ENCODE measurements around the gene RPA1.

- TF ChIP-seq ERG (CRISPR knock-in tag; IDR thresholded peaks at IDR 0.05) (no peak), CTCF (IDR thresholded peaks at IDR 0.05) (no peak), GRHL2 (CRISPR knock-in tag; IDR thresholded peaks at IDR 0.05; ENCODE audit: insufficient replicate concordance, severe bottlenecking) (no peak), ATF2 (CRISPR knock-in tag; IDR thresholded peaks at IDR 0.05; ENCODE audit: borderline replicate concordance, low read depth) (no peak), GABPB1 (CRISPR knock-in tag; IDR thresholded peaks at IDR 0.05) (no peak), USF2 (CRISPR knock-in tag; IDR thresholded peaks at IDR 0.05) (no peak), NR3C1 (CRISPR knock-in tag; conservative IDR thresholded peaks at IDR 0.05; ENCODE audit: low read depth) (no peak), IRF2 (CRISPR knock-in tag; IDR thresholded peaks at IDR 0.05; ENCODE audit: borderline replicate concordance, low read depth) (no peak), ELF4 (CRISPR knock-in tag; IDR thresholded peaks at IDR 0.05; ENCODE audit: low read depth) (no peak), NR2C2 (CRISPR knock-in tag; IDR thresholded peaks at IDR 0.05) (no peak)
Measured at GRCh38 chr17:1899403-1900000, 69.7 kb downstream of the RPA1 start.

All from WTC11 (cell line).